HG02798 (cell line): ENCODE results near the gene DALRD3.

Source experiments
- ATAC-seq: cut with Tn5 transposase; IDR thresholded peaks from one replicate; pipeline ENCODE4 v1.9.1; 2021; ENCODE audit warnings: mild to moderate bottlenecking; ENCODE audit not compliant: unreplicated experiment, poor library complexity

DALRD3 gene, protein sequence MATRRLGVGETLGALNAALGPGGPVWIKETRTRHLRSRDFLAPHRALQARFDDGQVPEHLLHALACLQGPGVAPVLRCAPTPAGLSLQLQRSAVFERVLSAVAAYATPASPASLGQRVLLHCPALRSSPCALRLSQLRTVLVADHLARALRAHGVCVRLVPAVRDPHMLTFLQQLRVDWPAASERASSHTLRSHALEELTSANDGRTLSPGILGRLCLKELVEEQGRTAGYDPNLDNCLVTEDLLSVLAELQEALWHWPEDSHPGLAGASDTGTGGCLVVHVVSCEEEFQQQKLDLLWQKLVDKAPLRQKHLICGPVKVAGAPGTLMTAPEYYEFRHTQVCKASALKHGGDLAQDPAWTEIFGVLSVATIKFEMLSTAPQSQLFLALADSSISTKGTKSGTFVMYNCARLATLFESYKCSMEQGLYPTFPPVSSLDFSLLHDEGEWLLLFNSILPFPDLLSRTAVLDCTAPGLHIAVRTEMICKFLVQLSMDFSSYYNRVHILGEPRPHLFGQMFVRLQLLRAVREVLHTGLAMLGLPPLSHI

DNA sequence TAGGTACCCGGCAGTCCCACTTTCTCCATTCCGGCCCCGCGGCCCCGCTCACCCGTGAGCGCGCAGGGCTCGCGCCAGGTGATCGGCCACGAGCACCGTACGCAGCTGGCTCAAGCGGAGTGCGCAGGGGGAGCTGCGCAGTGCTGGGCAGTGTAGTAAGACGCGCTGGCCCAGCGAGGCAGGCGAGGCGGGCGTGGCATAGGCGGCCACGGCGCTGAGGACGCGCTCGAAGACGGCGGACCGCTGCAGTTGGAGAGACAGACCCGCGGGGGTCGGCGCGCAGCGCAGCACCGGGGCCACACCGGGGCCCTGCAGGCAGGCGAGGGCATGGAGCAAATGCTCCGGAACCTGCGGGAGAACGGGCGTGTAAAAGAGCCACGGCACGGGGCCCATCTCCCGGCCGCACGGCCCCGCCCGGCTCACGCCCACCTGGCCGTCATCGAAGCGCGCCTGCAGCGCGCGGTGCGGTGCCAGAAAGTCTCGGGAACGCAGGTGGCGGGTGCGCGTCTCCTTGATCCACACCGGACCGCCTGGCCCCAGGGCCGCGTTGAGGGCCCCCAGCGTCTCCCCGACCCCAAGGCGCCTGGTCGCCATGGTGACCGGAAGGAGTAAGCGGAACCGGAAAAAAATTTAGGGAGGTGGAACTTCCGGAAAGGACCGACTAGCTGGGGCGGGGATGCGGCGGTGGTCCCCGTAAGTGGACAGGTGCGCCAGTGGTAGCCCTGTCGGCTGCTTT, at the start of gene DALRD3:
Gene DALRD3 (minus strand): TSS at position 610 of the 736 bp plus-strand sequence. CDS start 16 bp downstream, at position 594.
- no peak for ATAC-seq

DNA sequence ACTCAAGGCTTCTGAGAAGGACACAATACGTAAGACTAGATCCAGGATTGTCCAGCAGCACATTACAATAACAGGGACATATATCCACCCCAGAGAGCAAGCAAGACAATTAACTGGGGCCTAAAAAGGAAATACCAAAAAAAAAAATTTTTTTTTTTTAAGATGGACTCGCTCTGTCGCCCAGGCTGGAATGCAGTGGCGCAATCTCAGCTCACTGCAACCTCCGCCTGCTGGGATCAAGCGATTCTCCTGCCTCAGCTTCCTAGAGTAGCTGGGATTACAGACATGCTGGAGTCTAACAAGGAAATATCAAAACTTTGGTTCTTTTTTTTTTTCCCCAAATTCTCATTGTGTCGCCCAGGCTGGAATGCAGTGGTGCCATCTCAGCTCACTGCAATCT, 39.6 kb upstream of the DALRD3 start:
- no peak for ATAC-seq

DNA sequence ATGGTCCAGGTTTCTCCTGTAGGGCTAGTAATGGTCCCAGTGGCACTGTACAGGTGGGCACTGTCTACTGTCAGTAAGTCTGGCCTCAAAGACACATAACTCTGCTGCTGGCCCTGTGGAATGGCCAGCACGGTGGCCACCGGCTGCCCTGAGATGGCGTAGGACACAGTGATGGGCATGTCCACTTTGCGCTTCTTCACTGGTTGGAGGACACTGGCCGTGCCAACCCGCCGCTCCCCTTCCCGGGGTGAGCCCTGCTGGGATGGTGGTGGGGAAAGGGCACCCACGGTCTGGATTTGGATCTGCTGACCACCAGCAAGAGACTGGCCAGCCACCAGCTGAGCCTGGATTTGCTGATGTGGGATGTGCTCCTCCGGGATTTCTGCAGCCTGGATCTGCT, 38.9 kb upstream of the DALRD3 start:
- no peak for ATAC-seq

DNA sequence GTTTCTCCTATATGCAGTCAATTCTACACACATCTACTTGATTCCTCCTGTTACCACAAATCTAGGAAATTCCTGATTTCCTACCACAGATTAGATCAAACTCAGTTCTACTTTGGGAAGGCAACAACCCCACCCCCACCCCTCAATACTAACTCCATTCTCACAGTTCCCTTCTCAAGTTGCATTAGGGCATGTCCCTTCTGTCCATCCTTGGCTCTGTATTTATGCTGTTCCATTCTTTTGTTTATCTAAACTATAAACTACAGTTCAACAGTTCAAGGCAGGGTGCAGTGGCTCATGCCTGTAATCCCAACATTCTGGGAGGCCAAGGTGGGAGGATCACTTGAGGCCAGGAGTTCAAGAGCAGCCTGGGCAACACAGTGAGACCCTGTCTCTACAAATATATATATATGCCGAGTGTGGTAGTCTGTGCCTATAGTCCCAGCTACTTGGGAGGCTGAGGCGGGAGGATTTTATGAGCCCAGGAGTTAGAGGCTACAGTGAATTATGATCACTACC, 36.0 kb upstream of the DALRD3 start:
- no peak for ATAC-seq

DNA sequence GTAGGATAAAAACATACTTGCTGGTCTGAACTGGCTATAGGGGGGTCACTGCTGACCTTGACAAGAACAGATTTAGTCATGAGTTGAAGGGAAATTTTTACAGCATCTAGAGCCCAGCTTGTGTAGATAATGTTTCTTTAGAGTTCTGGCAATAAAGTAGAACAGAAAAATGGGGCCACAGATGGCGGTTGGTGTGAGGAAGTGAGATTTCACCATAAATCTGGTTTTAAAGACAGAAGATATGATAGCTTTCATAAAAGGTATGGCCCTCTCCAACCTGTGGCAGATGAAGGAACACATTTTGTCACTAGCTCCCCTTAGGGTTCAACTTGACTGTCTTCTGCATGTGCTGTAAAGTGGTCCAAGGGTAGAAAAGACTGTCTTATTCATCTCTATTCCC, 35.2 kb upstream of the DALRD3 start:
- no peak for ATAC-seq

DNA sequence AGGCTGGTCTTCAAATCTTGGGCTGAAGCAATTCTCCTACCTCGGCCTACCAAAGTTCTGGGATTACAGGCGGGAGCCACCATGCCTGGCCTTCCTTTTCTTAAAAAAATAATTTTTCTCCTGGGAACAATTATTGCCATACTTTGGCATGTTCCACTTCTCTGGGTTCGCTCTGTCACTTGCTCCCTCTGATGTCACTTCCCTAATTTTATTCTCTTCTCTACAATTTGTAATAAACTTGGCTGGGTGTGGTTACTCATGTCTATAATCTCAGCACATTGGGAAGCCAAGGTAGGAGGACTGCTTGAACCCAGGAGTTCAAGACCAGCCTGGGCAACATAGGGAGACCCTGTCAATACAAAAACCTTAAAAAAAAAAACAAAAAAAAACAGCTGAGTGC, 16.9 kb upstream of the DALRD3 start:
- ATAC-seq = no peak

DNA sequence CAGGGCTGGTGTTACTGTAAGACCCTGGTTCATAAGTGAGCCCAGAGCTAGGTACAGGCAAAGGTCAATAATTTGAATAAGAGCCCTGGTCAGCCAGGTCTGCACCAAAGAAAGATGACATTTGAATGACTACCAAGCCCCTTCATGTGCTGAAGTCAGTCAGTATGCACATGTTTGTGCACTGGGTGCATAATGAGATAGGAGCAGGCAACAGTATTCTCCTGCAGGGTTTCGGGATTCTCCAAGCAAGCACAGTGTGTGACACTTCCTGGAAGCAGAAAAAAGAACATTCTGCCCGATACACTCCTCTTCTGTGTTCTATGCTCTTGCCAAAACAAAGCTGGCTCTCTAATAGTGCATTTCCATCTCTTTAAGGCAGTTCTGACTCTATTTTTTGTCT, 16.3 kb upstream of the DALRD3 start:
- no peak for ATAC-seq

DNA sequence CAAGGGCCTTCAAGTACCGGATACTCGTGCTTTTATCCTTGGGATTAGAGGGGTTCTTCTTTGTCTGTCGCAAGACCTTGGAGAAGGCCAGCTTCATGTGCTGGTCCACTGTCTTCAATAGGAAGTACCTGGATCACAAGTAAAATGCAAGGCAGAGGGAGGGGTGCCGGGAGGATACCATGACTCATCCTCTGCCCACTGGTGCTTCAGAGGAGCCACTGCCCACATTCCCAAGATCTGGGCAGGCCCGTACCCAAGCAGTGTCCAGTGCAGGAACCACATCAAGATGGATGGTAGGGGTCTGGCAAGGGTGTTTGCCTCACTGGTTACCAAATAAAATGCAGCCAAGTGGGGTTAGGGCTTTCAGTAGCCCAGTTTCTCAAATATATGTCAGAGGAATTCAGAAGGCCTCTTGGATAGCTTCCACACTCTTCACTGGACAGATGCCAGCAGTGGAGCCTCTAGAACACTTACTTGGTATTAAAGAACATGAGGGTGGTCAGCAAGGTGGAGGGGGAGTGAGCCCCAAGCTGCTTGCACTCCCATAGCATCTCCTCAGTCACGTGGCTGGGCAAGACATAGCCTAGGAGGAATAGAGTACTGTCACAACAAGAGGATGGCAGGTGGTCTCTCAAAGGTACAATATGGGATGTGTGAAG, 14.4 kb upstream of the DALRD3 start:
- ATAC-seq = no peak

DNA sequence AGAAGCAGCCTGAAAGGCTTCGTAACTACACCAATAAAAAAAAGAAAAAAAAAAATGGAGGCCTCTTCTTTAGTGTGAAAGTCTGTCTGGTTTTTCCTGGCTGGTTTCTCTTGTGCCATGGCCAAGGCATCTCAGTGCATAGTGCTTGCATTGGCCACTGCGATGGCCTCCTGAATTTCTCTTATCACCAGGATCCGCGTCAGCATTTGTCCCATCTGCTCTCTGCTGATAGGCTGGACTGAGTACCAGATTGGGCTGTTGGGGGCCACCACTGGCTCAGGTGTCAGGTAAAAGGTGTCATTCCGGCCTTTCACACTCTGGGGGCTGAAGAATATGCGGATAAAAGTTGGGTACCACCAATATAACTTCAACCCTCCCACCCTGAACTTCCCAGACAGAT, 11.9 kb upstream of the DALRD3 start:
- ATAC-seq = no peak

DNA sequence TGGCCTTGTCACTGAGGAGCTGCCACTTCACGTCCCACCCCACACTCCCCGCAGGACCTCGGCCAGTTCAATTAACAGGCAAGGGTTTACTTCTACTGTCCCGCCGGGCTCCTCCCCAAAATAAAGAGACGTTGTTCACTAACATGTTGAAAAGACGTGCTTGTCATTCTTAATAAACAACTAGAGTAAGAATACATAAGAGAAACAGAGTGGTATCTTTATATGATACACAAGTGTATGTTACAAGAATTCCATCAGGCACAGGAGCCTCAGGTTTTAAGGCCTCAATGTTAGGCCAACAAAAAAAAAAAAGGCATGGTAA, 11.1 kb upstream of the DALRD3 start:
- no peak for ATAC-seq

DNA sequence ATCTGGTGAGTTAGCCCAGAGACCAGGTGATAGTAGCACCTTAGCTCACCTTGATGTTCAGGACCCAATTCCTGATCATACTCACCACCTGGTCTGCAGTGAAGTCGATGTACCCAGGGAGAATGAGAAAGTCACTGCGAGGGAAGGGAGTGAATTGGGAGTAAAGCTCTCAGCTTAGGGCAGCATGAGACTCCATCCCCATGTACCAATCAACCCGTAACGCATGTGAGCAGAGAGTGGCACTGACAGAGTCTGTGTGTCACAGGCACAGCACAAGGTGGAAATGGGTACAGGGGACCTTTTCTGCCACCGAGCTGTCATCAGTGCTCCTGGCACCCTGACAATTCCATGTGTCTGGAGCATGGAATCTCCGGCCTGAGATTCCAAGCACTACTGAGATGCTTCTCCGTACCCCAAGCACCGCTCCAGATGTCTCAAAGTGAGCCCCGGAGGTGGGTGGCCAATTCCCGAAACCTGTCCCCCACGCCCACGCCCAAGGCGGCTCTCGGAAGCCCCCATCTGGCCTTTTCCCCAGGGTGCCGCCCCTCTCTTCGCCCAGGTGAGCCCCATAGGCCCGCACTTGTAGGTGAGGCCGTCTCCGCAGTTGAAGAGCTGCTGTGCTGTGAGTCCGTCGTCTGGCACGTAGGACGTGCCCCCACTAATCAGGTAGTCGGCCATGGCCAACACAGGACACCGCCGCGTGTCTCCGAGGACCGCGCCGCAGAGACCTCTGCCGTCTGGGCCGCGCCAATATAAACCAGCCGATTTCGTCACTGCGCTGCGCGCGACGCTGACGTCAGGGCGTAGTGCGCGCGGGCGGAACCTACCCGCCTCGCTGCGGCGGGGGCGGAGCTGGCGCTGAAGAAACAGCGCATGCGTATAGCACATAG, 10.5 kb upstream of the DALRD3 start, which contains the start of gene IMPDH2:
Gene IMPDH2 (minus strand): TSS at position 726 of the 890 bp plus-strand sequence. CDS start 48 bp downstream, at position 678.
- ATAC-seq = peak; percentile 91

DNA sequence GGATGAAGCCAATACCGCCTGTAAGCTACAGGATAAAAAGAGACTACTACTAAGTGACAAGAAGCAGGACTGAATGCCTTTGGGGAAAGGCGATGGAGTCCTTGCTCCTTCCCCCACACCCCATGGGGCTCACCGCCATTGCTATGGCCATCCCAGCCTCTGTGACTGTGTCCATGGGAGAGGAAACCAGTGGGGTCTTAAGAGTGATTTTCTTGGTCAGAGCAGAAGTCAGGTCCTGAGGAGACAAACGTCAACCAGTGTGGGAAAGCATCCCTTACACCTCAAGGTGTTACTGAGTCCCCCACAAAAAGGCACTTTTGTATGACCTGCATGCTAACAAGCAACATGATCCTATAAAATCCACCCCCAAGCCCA, 9.9 kb upstream of the DALRD3 start:
- no peak for ATAC-seq

DNA sequence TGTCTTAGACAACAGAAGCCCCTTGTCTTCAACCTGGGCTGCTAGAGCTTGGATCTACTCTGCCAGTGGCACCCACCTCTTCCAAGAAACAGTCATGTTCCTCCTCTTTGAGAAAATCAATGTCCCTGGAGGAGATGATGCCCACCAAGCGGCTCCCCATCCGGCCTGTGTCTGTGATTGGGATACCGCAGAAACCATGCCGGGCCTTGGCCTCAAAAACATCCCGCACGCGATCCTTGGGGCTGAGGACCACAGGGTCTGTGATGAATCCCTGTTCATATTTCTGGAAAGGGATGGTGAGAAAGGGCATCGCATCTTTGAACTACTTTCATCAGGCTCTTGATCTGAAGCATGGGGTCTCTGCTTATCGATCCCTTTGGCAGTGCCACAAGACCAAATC, 9.3 kb upstream of the DALRD3 start:
- ATAC-seq = no peak

DNA sequence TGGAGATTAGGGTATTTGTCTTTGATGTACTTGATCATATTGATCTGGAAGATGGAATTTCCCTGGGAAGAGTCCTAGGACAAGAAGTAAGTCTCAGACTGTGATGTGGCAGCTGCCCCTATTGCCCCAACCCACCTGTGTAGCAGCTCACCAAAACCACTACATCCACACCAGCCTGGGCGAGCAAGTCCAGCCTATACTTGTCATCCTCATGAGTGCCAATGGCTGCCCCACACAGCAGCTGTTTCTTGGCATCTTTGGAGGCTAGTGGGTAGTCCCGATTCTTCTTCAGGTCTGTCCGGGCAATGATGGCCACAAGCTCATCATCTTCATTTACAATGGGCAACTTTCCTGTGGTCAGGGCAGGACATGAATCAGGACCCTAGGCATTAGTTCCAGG, 8.2 kb upstream of the DALRD3 start:
- ATAC-seq = no peak

DNA sequence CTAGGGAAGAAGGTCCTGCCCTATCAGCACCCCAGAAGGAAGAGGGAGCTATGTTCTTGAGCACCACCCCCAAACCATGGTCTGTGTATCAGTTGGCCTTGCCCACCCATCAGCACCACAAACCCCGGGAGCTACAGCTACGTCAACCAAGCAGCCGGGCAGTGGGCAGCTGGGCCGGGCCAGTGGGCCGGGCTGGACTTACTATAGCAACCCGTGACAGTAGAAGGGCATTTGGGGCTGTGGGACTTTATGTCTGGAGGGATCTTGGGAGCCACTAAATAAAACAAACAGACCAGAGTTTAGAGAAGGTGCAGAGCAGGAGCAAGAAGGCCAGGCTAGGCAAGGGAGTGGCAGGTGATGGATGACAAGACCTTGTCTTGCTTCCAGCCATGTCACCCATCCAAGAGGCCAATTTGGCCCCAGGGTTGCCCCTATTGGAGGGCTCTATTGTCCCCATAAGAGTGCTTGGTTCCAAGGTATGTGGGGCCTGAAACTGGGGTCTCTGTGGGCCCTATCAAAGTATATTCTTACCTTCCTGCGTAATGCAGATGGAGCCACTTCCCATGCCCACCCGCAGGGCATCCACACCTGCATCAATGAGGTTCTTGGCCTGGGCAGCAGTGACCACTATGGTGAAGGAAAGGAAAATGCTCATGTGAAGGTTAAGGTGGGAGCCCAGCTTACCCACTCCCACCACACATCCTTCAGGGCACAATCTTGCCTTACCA, 7.6 kb upstream of the DALRD3 start:
- ATAC-seq = no peak

DNA sequence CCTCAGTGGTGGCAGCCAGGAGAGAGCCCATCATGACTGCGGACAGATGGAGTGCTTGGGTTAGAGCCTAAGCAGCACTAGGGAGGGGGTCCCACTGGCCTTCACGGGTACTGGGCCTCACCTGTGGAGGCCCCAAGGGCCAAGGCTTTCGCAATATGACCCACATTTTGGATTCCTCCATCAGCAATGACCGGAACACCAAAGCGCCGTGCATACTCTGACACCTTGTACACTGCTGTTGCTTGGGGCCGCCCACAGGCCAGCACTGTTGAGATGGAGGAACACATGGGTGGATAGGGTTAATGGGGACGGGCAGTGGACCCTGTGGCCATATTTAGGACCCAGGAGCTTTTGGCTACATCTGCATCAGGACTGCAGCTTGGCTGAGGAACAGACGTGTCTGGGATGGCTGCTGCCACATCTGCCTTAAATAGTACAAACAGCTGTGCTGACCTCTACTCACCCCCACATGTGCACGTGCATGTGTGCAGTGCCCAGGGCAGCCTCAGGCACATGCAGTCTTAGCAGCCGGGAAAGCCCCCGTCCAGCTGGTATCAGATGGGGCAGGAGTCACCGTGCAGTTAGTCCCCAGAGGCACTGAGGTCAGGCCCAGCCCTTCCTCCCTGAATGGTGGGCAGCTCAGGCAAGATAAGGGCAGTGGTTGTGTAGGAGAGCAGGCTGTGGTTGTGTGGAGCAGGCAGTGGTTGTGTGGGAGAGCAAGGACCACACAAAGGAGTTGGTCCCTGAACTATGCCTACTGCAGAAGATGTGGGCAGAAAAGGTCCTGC, 6.8 kb upstream of the DALRD3 start:
- ATAC-seq = no peak

DNA sequence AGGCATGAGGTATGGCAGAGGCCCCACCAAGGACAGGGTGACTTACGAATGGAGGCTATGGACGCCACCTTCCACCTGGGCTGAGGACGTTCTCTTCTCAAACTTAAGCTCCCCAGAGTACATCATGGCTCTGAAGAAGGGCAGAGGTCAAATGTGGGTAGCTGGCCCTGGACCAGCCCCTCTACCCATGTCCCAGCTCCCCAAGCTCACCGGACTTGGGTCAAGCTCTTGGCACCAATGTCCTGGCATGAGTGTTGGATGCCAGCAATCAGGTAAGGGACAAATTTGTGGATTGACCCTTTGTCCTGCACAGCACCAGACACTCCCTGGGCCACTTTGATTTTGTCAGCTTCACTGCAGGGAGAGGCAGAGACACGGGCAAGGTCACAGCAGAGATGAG, 6.1 kb upstream of the DALRD3 start:
- ATAC-seq = no peak

DNA sequence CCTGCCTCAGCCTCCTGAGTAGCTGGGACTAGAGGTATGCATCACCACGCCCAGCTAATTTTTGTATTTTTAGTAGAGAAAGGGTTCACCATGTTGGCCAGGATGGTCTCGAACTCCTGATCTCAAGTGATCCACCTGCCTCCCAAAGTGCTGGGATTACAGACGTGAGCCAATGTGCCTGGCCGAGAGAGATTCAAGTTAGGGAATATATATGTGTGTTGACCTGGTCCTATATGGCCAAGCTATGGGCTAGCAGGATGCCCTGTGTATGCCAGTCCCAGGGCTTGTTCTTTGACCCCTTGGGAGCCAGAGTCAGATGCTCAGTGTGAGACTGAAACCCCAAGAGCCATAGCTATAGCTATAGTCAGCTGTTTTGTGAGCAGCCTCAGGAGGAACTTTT, 5.4 kb upstream of the DALRD3 start:
- ATAC-seq = no peak
